Thyroid gland (tissue), 4 donors: ENCODE results near the gene COG1. TPM values are rescaled to one million over a fixed set of nuclear protein-coding genes. Genes with fewer than 3 reads are reported as not detected.
"Not testable (repeated sequence)": the region's sequence is repeated elsewhere in the genome, so short reads cannot be mapped to it uniquely, and the experiment has no call there.

Experiments
- DNase-seq, 2 donors: peaks; one replicate each; pipeline ENCODE4 v3.0.0-alpha.2; 2019
- H3K27ac ChIP-seq, 3 donors: fragments of 200-600 bp; sonication (generic); 1 replicate in 2 of 3; 2 replicates in 1 of 3; pipeline ENCODE4 v1.5.1; 2016 to 2019; ENCODE audit warnings: mild to moderate bottlenecking in 1 of 3, moderate library complexity in 1 of 3
- H3K27me3 ChIP-seq: fragments of 200-600 bp; sonication (generic); one replicate; pipeline ENCODE4 v1.5.1; 2019
- H3K36me3 ChIP-seq, 2 donors: fragments of 200-600 bp; sonication (generic); one replicate each; pipeline ENCODE4 v1.5.1; 2016 to 2019
- H3K4me1 ChIP-seq, 2 donors: fragments of 200-600 bp; sonication (generic); one replicate each; pipeline ENCODE4 v1.5.1; 2017 to 2019
- H3K4me3 ChIP-seq, 3 donors: fragments of 200-600 bp; sonication (generic); replicated peaks in 1 of 3; 1 replicate in 2 of 3; 2 replicates in 1 of 3; pipeline ENCODE4 v1.5.1; 2016; ENCODE audit warnings: mild to moderate bottlenecking in 1 of 3
- H3K9me3 ChIP-seq: fragments of 200-600 bp; sonication (generic); one replicate; pipeline ENCODE4 v1.5.1; 2017
- POLR2A ChIP-seq, 2 donors: fragments of 450-650 bp; IDR thresholded peaks; one replicate each; pipeline ENCODE4 v1.6.1; 2017; ENCODE audit warnings: antibody characterized with exemption in 2 of 2, mild to moderate bottlenecking in 2 of 2, moderate library complexity in 1 of 2
- WGBS, 2 donors: methylation state at CpG; one replicate each; pipeline ENCODE4 v1.1.5; 2017; 5-methylcytosine and 5-hydroxymethylcytosine counted together
- intact Hi-C: fragments of 100-400 bp; cut with DNase I; formaldehyde crosslinking; loops from one replicate; pipeline ENCODE4 v1.15.1; 2023
- total RNA-seq, 4 donors: library from RNA; depleted of rRNA; stranded (reverse); fragments of >200 nt; gene quantifications; one replicate each; pipeline ENCODE4 v1.2.3, GENCODE V29; 2016
- TF ChIP-seq, protein P1 (sequence below), 6 experiments: fragments of 200-600 bp in 3 of 6; fragments of 450-650 bp in 3 of 6; sonication (generic) in 3 of 6; IDR thresholded peaks; one replicate each; pipeline ENCODE4 v1.5.1; 2016 to 2019; ENCODE audit warnings: antibody characterized with exemption in 6 of 6, mild to moderate bottlenecking in 2 of 6, inconsistent platforms in 1 of 6, moderate library complexity in 1 of 6

Gene COG1, protein sequence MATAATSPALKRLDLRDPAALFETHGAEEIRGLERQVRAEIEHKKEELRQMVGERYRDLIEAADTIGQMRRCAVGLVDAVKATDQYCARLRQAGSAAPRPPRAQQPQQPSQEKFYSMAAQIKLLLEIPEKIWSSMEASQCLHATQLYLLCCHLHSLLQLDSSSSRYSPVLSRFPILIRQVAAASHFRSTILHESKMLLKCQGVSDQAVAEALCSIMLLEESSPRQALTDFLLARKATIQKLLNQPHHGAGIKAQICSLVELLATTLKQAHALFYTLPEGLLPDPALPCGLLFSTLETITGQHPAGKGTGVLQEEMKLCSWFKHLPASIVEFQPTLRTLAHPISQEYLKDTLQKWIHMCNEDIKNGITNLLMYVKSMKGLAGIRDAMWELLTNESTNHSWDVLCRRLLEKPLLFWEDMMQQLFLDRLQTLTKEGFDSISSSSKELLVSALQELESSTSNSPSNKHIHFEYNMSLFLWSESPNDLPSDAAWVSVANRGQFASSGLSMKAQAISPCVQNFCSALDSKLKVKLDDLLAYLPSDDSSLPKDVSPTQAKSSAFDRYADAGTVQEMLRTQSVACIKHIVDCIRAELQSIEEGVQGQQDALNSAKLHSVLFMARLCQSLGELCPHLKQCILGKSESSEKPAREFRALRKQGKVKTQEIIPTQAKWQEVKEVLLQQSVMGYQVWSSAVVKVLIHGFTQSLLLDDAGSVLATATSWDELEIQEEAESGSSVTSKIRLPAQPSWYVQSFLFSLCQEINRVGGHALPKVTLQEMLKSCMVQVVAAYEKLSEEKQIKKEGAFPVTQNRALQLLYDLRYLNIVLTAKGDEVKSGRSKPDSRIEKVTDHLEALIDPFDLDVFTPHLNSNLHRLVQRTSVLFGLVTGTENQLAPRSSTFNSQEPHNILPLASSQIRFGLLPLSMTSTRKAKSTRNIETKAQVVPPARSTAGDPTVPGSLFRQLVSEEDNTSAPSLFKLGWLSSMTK
- 10 to 100 TPM; 31.9 to 42.9 (median 37.2) TPM for total RNA-seq

DNA sequence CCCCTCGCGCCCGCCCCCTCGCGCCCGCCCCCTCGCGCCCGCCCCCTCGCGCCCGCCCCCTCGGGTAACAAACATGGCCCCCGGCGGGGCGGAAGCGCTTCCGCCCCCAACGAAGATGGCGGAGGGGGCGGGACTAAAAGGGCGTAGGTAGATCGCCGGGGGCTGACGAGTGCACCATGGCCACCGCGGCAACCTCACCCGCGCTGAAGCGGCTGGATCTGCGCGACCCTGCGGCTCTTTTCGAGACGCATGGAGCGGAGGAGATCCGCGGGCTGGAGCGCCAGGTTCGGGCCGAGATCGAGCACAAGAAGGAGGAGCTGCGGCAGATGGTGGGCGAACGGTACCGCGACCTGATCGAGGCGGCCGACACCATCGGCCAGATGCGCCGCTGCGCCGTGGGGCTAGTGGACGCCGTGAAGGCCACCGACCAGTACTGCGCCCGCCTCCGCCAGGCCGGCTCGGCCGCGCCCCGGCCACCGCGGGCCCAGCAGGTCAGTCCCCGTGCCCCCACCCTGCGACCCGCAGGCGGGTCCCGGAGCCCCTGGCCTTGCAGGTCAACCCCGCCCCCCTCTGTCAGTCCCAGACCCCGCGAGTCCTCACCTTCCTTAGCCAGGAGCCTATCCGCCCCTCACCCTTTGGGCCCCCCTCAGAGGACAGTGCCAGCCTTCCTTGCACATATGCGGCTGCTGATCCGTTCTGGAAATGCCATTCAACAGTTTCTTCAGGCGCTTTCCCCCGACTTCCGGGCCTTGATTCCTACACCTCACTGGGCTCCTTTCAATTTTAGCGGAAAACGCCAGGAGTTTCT lies at the start of gene COG1:
Gene COG1, plus strand, starts transcription at position 162 of the 808 bp plus-strand sequence. Its CDS starts 15 bp downstream, at position 177.
- intact Hi-C loops, result loop anchor here (5.0 kb wide), 2 partner anchors 39 to 179 kb away; a partner anchor contains a TSS

DNA sequence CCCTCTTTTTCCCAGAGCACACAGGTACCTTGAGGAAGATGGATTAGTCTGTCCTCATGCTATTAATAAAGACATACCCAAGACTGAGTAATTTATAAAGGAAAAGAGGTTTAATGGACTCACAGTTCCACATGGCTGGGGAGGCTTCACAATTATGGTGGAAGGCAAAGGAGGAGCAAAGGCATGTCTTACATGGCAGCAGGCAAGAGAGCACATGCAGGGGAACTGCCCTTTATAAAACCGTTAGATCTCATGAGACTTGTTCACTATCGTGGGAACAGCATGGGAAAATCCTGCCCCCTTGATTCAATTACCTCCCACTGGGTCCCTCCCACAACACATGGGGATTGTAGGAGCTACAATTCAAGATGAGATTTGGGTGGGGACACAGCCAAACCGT lies 48.6 kb upstream of the COG1 start:
- H3K4me3 ChIP-seq, H3K4me1 ChIP-seq, H3K36me3 ChIP-seq, DNase-seq, H3K27me3 ChIP-seq, H3K9me3 ChIP-seq, H3K27ac ChIP-seq, intact Hi-C loops: not testable (repeated sequence)
- 78 to 80% methylated on average over 3 of the region's 3 CpGs for whole genome bisulfite sequencing, 2 donors

More for the DNA sequence above, at the start of gene COG1:
- peak within 1 kb of the TSS; percentile 86 to 98 (median 90) for H3K4me3 ChIP-seq
- peaks cover 15 to 16% of the 10 kb centered on the region in 2 donors for H3K36me3 ChIP-seq
- no peaks in the 10 kb centered on the region for H3K27me3 ChIP-seq
- TF ChIP-seq, protein P1, sequence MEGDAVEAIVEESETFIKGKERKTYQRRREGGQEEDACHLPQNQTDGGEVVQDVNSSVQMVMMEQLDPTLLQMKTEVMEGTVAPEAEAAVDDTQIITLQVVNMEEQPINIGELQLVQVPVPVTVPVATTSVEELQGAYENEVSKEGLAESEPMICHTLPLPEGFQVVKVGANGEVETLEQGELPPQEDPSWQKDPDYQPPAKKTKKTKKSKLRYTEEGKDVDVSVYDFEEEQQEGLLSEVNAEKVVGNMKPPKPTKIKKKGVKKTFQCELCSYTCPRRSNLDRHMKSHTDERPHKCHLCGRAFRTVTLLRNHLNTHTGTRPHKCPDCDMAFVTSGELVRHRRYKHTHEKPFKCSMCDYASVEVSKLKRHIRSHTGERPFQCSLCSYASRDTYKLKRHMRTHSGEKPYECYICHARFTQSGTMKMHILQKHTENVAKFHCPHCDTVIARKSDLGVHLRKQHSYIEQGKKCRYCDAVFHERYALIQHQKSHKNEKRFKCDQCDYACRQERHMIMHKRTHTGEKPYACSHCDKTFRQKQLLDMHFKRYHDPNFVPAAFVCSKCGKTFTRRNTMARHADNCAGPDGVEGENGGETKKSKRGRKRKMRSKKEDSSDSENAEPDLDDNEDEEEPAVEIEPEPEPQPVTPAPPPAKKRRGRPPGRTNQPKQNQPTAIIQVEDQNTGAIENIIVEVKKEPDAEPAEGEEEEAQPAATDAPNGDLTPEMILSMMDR (IDR thresholded peaks at IDR 0.05), result no peak
- TF ChIP-seq POLR2A (IDR thresholded peaks at IDR 0.05), result peak in 1 of 2 donors; percentile 76
- DNase-seq, result peak; percentile 74 to 88
- peak within 1 kb of the TSS; percentile 63 to 88 (median 72) for H3K27ac ChIP-seq
- WGBS, 2 donors, result 0 to 1% methylated on average over 15 to 44 of the region's 84 CpGs
- H3K4me1 ChIP-seq, result peaks cover 6 to 10% of the 10 kb centered on the region in 2 donors
- no peaks in the 10 kb centered on the region for H3K9me3 ChIP-seq

DNA sequence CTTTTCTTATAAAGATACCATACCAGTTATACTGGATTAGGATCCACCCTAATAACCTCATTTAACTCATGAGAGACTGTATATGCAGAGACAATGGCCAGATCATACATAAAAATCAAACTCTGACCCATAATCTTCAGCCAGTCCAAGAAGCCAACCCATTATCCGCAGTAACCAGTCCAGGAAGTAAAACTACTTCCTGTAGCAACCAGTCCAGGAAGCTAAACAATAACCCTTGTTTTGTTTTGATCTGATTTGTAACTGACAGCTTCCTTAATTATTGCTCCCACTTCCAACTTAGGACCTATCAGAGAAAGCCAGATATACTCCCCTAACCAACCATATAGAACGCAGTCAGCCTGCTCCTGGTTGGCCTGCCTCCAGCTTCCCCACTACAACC lies 47.2 kb upstream of the COG1 start:
- H3K27me3 ChIP-seq, result no peaks in the 10 kb centered on the region
- WGBS, 2 donors, result 84 to 87% methylated on average over 2 of the region's 2 CpGs
- no peaks in the 10 kb centered on the region for H3K4me1 ChIP-seq
- intact Hi-C loops, result no loop called here
- no peaks in the 10 kb centered on the region for H3K36me3 ChIP-seq
- TF ChIP-seq, protein P1 (IDR thresholded peaks at IDR 0.05), result no peak
- no peak for TF ChIP-seq POLR2A (IDR thresholded peaks at IDR 0.05)
- H3K9me3 ChIP-seq, result no peaks in the 10 kb centered on the region
- no peak overlapping the region for H3K4me3 ChIP-seq
- DNase-seq, result no peak
- no peak overlapping the region for H3K27ac ChIP-seq

DNA sequence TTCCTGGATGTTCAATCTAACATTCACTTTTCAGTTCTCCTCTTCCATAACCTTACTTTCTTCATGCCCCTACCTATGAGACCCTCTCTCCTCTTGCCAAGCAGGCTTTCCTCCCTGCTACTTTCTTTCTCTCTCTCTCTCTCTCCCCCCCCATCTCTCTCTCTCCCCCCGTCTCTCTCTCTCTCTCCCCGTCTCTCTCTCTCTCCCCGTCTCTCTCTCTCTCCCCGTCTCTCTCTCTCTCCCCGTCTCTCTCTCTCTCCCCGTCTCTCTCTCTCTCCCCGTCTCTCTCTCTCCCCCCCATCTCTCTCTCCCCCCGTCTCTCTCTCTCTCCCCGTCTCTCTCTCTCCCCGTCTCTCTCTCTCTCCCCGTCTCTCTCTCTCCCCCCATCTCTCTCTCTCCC lies 45.1 kb upstream of the COG1 start:
- H3K4me3 ChIP-seq, H3K27me3 ChIP-seq, H3K36me3 ChIP-seq, intact Hi-C loops, H3K27ac ChIP-seq, H3K4me1 ChIP-seq, H3K9me3 ChIP-seq, DNase-seq: not testable (repeated sequence)
- WGBS, 2 donors, result 61 to 62% methylated on average over 5 to 6 of the region's 11 CpGs

DNA sequence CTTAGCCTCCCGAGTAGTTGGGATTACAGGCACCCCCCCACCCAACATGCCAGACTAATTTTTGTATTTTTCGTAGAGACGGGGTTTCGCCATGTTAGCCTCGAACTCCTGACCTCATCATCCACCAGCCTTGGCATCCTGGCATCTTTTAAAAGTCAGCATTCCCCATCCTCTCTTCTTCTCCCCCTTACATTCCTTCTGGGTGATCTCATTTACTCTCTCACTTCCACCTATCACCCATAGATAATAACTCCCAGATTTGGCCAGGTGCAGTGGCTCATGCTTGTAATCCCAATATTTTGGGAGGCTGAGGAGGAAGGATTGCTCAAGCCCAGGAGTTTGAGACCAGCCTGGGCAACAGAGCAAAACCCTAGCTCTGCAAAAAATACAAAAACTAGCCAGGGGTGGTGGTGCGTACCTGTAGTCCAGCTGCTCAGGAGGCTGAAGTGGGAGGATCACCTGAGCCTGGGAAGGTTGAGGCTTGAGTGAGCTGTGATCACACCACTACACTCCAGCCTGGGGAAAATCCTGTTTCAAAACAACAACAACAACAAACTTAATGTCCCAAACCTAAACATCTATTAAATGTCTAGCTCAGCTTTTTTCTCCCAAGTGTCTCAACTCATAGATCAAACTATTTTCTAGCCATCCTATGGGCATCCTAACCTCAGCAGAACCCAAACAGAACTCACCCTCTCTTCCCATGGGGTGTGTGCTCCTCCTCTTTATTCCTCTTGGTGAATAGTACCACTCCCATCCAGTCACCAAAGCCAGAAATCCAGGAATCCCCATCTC lies 44.1 kb upstream of the COG1 start:
- H3K9me3 ChIP-seq, result no peaks in the 10 kb centered on the region
- DNase-seq, result no peak
- intact Hi-C loops, result no loop called here
- H3K4me3 ChIP-seq, result no peak overlapping the region
- WGBS, 2 donors, result 72 to 76% methylated on average over 6 of the region's 6 CpGs
- TF ChIP-seq, protein P1 (IDR thresholded peaks at IDR 0.05), result no peak
- TF ChIP-seq POLR2A (IDR thresholded peaks at IDR 0.05), result no peak
- H3K27me3 ChIP-seq, result no peaks in the 10 kb centered on the region
- H3K36me3 ChIP-seq, result no peaks in the 10 kb centered on the region
- H3K4me1 ChIP-seq, result no peaks in the 10 kb centered on the region
- H3K27ac ChIP-seq, result no peak overlapping the region

DNA sequence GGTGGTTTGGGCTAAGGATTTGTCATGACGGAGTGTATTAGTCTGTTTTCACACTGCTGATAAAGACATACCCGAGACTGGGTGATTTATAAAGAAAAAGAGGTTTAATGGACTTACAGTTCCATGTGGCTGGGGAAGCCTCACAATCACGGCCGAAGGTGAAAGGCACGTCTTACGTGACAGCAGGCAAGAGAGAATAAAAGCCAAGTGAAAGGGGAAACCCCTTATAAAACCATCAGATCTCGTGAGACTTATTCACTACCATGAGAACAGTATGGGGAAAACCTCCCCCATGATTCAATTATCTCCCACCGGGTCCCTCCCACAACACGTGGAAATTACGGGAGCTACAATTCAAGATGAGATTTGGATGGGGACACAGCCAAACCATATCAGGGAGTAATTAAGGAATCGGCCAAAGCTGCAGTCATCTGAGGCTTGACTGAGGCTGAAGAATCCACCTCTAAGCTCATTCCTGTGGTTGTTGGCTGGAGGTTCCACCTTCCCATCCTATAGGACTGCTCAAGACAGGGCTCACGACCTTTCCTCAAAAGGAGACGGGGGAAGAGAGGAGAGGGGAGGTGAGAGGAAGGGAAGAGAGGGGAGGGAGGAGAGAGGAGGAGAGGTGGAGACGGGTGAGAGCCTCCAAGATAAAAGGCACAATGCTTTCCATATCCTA lies 42.1 kb upstream of the COG1 start:
- not testable (repeated sequence) for H3K36me3 ChIP-seq, DNase-seq, H3K4me1 ChIP-seq, H3K27me3 ChIP-seq, H3K27ac ChIP-seq, H3K9me3 ChIP-seq, H3K4me3 ChIP-seq
- WGBS, 2 donors, result 78 to 81% methylated on average over 14 of the region's 14 CpGs
- intact Hi-C loops, result loop anchor here (10.0 kb wide), 1 partner anchor 166 kb away; no protein-coding TSS in a partner anchor
